DND-41 (cell line): ENCODE results near the gene TBC1D9.

Experiments
- ATAC-seq: fragments of 200-7000 bp; cut with Tn5 transposase; 3 replicates; pipeline ENCODE4 v1.9.1; 2021; ENCODE audit warnings: low read depth; ENCODE audit not compliant: insufficient read depth
- DNase-seq: peaks from one replicate; pipeline ENCODE4 v3.0.0-alpha.2; 2020
- H2AFZ ChIP-seq: 2 replicates; pipeline ENCODE4 v1.6.0; 2012; ENCODE audit warnings: low read depth, low read length
- H3K27ac ChIP-seq: 2 replicates; pipeline ENCODE4 v1.5.1; 2012; ENCODE audit warnings: low read length, inconsistent platforms
- H3K27me3 ChIP-seq: fragments of 200-600 bp; sonication (generic); 2 replicates; pipeline ENCODE4 v1.6.0; 2012; ENCODE audit warnings: low read length, mild to moderate bottlenecking, inconsistent platforms; ENCODE audit not compliant: insufficient read depth, poor library complexity
- H3K36me3 ChIP-seq: 2 replicates; pipeline ENCODE4 v1.5.1; 2012; ENCODE audit warnings: low read length, inconsistent platforms; ENCODE audit not compliant: insufficient read depth
- H3K4me1 ChIP-seq: 2 replicates; pipeline ENCODE4 v1.5.1; 2012; ENCODE audit warnings: mild to moderate bottlenecking, low read length; ENCODE audit not compliant: insufficient read depth
- H3K4me2 ChIP-seq: 2 replicates; pipeline ENCODE4 v1.6.0; 2012; ENCODE audit warnings: mild to moderate bottlenecking, moderate library complexity, low read length, inconsistent platforms; ENCODE audit not compliant: insufficient read depth
- H3K4me3 ChIP-seq, 2 experiments: fragments of 200-600 bp in 1 of 2; shearing (Covaris generic) in 1 of 2; 2 replicates each; pipeline ENCODE4 v1.5.1; 2012 to 2016; ENCODE audit warnings: inconsistent platforms in 2 of 2, low read length in 2 of 2, mild to moderate bottlenecking in 2 of 2, low read depth in 1 of 2, moderate library complexity in 1 of 2
- H3K79me2 ChIP-seq: 2 replicates; pipeline ENCODE4 v1.6.0; 2012; ENCODE audit warnings: low read length, inconsistent platforms; ENCODE audit not compliant: insufficient read depth
- H3K9ac ChIP-seq: 2 replicates; pipeline ENCODE4 v1.6.0; 2012; ENCODE audit warnings: low read depth, mild to moderate bottlenecking, inconsistent platforms, low read length, moderate library complexity
- H3K9me3 ChIP-seq: 2 replicates; pipeline ENCODE4 v1.5.1; 2012; ENCODE audit warnings: low read length, moderate library complexity, mild to moderate bottlenecking, inconsistent platforms; ENCODE audit not compliant: insufficient read depth, severe bottlenecking
- H4K20me1 ChIP-seq: 2 replicates; pipeline ENCODE4 v1.6.0; 2012; ENCODE audit warnings: low read length; ENCODE audit not compliant: insufficient read depth
- CTCF ChIP-seq: IDR thresholded peaks from 2 replicates; pipeline ENCODE4 v1.5.1; 2012; ENCODE audit warnings: borderline replicate concordance, low read length, moderate library complexity, mild to moderate bottlenecking; ENCODE audit not compliant: poor library complexity, severe bottlenecking; ENCODE audit errors: extremely low read depth
- EZH2 ChIP-seq: IDR thresholded peaks from 3 replicates; pipeline ENCODE4 v1.6.1; 2012; ENCODE audit warnings: borderline replicate concordance, low read depth, mild to moderate bottlenecking, moderate library complexity, low read length, inconsistent platforms; ENCODE audit not compliant: severe bottlenecking

Gene TBC1D9

GRCh38 chr4:140735317-140735716 is 20.9 kb downstream of the TBC1D9 start:
- H3K36me3 ChIP-seq, result no peaks in the 10 kb centered on the region
- H4K20me1 ChIP-seq, result no peaks in the 10 kb centered on the region
- no peak overlapping the region for H3K9ac ChIP-seq
- H3K27me3 ChIP-seq, result peaks cover 9% of the 10 kb centered on the region
- TF ChIP-seq CTCF, result no peak
- TF ChIP-seq EZH2, result no peak
- H3K4me1 ChIP-seq, result no peaks in the 10 kb centered on the region
- H3K9me3 ChIP-seq, result no peaks in the 10 kb centered on the region
- H3K79me2 ChIP-seq, result no peaks in the 10 kb centered on the region
- H3K27ac ChIP-seq, result no peak overlapping the region
- H3K4me3 ChIP-seq, result no peak overlapping the region
- no peak overlapping the region for H2AFZ ChIP-seq
- ATAC-seq (no peak), DNase-seq (no peak)
- H3K4me2 ChIP-seq, result no peak overlapping the region

GRCh38 chr4:140732780-140733179 is 23.4 kb downstream of the TBC1D9 start:
- TF ChIP-seq CTCF (no peak), EZH2 (no peak)
- H3K4me3 ChIP-seq, result no peak overlapping the region
- peaks cover 3% of the 10 kb centered on the region for H3K27me3 ChIP-seq
- no peak overlapping the region for H3K4me2 ChIP-seq
- H3K9ac ChIP-seq, result no peak overlapping the region
- DNase-seq (no peak), ATAC-seq (no peak)
- H2AFZ ChIP-seq, result no peak overlapping the region
- no peaks in the 10 kb centered on the region for H3K4me1 ChIP-seq
- no peaks in the 10 kb centered on the region for H3K36me3 ChIP-seq
- no peak overlapping the region for H3K27ac ChIP-seq
- no peaks in the 10 kb centered on the region for H3K79me2 ChIP-seq
- no peaks in the 10 kb centered on the region for H3K9me3 ChIP-seq
- H4K20me1 ChIP-seq, result no peaks in the 10 kb centered on the region

DNA sequence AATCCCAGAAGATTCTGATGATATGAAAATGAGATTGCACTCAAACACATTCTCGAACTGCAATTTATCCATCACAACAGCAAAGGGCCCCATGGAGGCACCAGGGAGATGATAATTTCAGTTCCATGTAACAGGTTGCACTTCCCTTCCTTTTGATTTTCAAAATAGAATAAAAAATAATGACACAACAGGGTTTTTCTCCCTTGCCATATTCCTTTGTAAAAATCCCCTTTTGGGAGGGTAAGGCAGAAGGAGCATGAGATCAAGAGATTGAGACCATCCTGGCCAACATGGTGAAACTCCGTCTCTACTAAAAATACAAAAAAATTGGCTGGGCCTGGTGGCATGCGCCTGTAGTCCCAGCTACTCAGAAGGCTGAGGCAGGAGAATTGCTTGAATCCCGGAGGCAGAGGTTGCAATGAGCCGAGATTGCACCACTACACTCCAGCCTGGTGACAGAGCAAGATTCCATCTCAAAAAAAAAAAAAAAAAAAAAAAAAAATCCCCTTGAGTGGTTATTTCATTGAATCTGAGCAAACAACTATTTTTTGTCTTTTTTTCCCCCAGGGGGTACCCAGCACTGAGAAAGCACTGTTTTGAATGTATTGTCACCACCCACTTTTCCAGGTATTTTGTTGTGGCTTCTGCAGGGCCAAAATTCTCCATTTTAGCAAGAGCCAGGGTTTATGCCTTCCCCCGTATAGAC is 26.7 kb downstream of the TBC1D9 start:
- no peak for ATAC-seq

More for the DNA sequence above, 26.7 kb downstream of the TBC1D9 start:
- Histone ChIP-seq H4K20me1 (no peaks in the 10 kb centered on the region), H3K4me2 (no peak overlapping the region), H3K27ac (no peak overlapping the region), H3K9me3 (no peaks in the 10 kb centered on the region), H3K36me3 (no peaks in the 10 kb centered on the region), H3K9ac (no peak overlapping the region), H3K4me3 (no peak overlapping the region), H3K79me2 (no peaks in the 10 kb centered on the region), H3K27me3 (no peaks in the 10 kb centered on the region), H2AFZ (no peak overlapping the region), H3K4me1 (no peaks in the 10 kb centered on the region)
- no peak for DNase-seq
- no peak for TF ChIP-seq EZH2
- no peak for TF ChIP-seq CTCF
